ENCODE measurements around the gene TMEM126A. TPM values are rescaled to one million over a fixed set of nuclear protein-coding genes. Genes with fewer than 3 reads are reported as not detected.

The TMEM126A gene
- total RNA-seq, 1 donor from 2014 or later, result 32.7 TPM

DNA sequence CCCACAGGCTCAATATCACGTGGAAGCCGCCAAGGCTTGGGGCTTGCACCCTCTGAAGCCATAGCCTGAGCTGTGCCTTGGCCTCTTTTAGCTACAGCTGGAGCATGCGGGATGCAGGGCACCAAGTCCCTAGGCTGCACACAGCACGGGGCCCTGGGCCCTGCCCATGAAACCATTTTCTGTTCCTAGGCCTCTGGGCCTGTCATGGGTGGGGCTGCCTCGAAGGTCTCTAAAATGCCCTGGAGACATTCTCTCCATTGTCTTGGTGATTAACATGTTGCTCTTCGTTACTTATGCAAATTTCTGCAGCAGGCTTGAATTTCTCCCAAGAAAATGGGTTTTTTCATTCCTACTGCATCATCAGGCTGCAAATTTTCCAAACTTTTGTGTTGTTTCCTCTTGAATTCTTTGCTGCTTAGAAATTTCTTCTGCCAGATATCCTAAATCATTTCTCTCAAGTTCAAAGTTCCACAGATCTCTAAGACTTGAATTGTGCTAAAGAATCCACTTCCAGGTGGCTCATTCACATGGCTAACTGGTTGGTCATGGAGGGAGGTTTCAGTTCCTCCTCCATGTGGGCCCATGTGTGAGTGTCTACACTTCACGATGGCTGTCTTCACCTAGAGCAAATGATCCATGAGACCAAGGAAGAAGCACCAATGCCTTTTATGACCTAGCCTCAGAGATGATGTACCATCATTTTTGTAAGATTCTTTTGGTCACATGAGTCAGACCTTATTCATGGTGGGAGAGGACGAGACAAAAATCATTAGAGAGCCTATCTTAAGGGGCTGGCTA is 24.5 kb downstream of the TMEM126A start:
- H3K27me3 Mint-ChIP-seq, result no peaks in the 10 kb centered on the region
- no peak for DNase-seq
- no peak for ATAC-seq (ENCODE audit: low read depth)
- ChIA-PET CTCF (no interaction called here), POLR2A (no interaction called here)
- no peaks in the 10 kb centered on the region for H3K4me1 Mint-ChIP-seq
- no peaks in the 10 kb centered on the region for H3K36me3 Mint-ChIP-seq (ENCODE audit: low read depth)
- no peak overlapping the region for H3K4me3 Mint-ChIP-seq
- H3K27ac Mint-ChIP-seq, result no peak overlapping the region
- H3K9me3 Mint-ChIP-seq, result peaks cover 7% of the 10 kb centered on the region
- TF ChIP-seq, protein P1, sequence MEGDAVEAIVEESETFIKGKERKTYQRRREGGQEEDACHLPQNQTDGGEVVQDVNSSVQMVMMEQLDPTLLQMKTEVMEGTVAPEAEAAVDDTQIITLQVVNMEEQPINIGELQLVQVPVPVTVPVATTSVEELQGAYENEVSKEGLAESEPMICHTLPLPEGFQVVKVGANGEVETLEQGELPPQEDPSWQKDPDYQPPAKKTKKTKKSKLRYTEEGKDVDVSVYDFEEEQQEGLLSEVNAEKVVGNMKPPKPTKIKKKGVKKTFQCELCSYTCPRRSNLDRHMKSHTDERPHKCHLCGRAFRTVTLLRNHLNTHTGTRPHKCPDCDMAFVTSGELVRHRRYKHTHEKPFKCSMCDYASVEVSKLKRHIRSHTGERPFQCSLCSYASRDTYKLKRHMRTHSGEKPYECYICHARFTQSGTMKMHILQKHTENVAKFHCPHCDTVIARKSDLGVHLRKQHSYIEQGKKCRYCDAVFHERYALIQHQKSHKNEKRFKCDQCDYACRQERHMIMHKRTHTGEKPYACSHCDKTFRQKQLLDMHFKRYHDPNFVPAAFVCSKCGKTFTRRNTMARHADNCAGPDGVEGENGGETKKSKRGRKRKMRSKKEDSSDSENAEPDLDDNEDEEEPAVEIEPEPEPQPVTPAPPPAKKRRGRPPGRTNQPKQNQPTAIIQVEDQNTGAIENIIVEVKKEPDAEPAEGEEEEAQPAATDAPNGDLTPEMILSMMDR (IDR thresholded peaks at IDR 0.05), result no peak
- intact Hi-C loops (cut with micrococcal nuclease), result no loop called here

DNA sequence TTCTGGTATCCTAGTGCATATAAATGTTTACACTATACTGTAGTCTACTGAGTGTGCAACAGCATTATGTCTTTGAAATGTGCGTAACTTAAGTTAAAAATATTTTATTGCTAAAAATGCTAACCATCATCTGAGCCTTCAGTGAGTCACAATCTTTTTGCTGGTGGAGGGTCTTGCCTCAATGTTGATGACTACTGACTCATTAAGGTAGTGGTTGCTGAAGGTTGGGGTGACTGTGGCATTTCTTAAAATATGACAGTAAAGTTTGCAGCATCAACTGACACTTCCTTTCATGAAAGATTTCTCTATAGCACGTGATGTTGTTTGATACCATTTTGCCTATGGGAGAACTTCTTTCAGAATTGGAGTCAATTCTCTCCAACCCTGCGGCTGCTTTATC is 25.6 kb downstream of the TMEM126A start:
- H3K9me3 Mint-ChIP-seq, result peaks cover 7% of the 10 kb centered on the region
- H3K27me3 Mint-ChIP-seq, result no peaks in the 10 kb centered on the region
- ChIA-PET POLR2A (no interaction called here), CTCF (no interaction called here)
- TF ChIP-seq, protein P1 (IDR thresholded peaks at IDR 0.05), result no peak
- no peak overlapping the region for H3K27ac Mint-ChIP-seq
- H3K4me3 Mint-ChIP-seq, result no peak overlapping the region
- DNase-seq, result no peak
- H3K36me3 Mint-ChIP-seq (ENCODE audit: low read depth), result no peaks in the 10 kb centered on the region
- no peak for ATAC-seq (ENCODE audit: low read depth)
- no peaks in the 10 kb centered on the region for H3K4me1 Mint-ChIP-seq
- intact Hi-C loops (cut with micrococcal nuclease), result no loop called here

DNA sequence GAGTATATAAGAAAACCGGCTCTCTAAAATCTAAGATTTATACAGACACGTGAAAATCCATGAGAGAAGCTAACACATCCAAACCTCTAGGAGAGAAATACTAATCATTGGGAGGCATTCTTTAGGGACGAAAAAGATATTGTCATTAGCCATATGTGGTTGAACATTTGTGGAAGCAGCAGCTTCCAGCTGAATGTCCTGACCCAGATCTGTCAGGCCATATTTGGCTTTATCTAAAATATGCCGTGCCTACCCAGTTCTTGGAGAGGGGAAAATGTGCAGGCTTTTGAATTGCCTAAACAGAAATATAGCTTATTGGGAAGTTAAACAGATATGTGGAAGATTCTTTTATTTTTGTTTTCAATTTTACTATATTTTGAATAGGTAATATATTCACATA is 31.8 kb downstream of the TMEM126A start:
- intact Hi-C loops (cut with micrococcal nuclease), result no loop called here
- ATAC-seq (ENCODE audit: low read depth) (no peak), DNase-seq (no peak)
- POLR2A ChIA-PET, result interaction anchor here (2.2 kb wide), 1 partner anchor 15 kb away, joined by 9 read pairs; the partner anchor contains the start of gene CREBZF
- H3K27ac Mint-ChIP-seq, result no peak overlapping the region
- H3K27me3 Mint-ChIP-seq, result peaks cover 8% of the 10 kb centered on the region
- CTCF ChIA-PET, result no interaction called here
- peaks cover 11% of the 10 kb centered on the region for H3K4me1 Mint-ChIP-seq
- TF ChIP-seq, protein P1 (IDR thresholded peaks at IDR 0.05), result no peak
- H3K9me3 Mint-ChIP-seq, result no peaks in the 10 kb centered on the region
- no peaks in the 10 kb centered on the region for H3K36me3 Mint-ChIP-seq (ENCODE audit: low read depth)
- H3K4me3 Mint-ChIP-seq, result no peak overlapping the region

DNA sequence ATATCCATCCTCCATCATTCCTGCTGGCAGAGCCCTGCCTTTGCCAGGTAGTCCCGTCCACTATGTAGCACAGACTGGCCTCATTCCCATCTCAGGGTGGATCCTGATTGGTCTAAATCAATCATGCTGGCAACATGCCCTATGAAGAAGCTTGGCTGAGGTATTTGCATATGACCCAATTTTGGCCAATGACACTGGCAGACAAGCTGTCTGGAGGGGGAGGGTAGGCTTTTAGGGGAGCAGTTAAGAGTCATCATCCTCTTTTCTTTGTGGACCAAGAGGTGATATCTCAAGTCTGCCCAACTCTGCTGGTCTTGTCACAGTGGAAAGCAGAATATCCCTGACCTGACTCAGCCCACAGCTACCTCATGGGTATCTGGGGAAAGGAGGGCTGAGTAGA is 33.1 kb downstream of the TMEM126A start:
- H3K36me3 Mint-ChIP-seq (ENCODE audit: low read depth), result no peaks in the 10 kb centered on the region
- H3K9me3 Mint-ChIP-seq, result no peaks in the 10 kb centered on the region
- intact Hi-C loops (cut with micrococcal nuclease), result no loop called here
- no peak overlapping the region for H3K27ac Mint-ChIP-seq
- DNase-seq, result no peak
- ChIA-PET POLR2A (interaction anchor here (1.2 kb wide), 1 partner anchor 33 kb away, joined by 4 read pairs; the partner anchor contains the start of gene TMEM126A), CTCF (no interaction called here)
- no peak for ATAC-seq (ENCODE audit: low read depth)
- H3K4me3 Mint-ChIP-seq, result no peak overlapping the region
- H3K4me1 Mint-ChIP-seq, result peaks cover 11% of the 10 kb centered on the region
- TF ChIP-seq, protein P1 (IDR thresholded peaks at IDR 0.05), result no peak
- H3K27me3 Mint-ChIP-seq, result peaks cover 8% of the 10 kb centered on the region
